Suprapubic skin (tissue), 4 donors: ENCODE results near the gene CLMP.

Experiments
- EP300 ChIP-seq: sonication (generic); formaldehyde crosslinking; IDR thresholded peaks from one replicate; pipeline ENCODE4 v1.6.1; 2017; ENCODE audit warnings: antibody characterized with exemption
- POLR2A ChIP-seq, 2 donors: fragments of 450-650 bp; IDR thresholded peaks; one replicate each; pipeline ENCODE4 v1.6.1; 2017; ENCODE audit warnings: antibody characterized with exemption in 2 of 2, mild to moderate bottlenecking in 2 of 2, moderate library complexity in 2 of 2
- POLR2AphosphoS5 ChIP-seq, 3 donors: sonication (generic); formaldehyde crosslinking; IDR thresholded peaks; one replicate each; pipeline ENCODE4 v1.6.1; 2017; ENCODE audit warnings: antibody characterized with exemption in 3 of 3
- TF ChIP-seq, protein P1 (sequence below), 2 donors: fragments of 200-600 bp in 1 of 2; fragments of 450-650 bp in 1 of 2; sonication (generic) in 1 of 2; IDR thresholded peaks; one replicate each; pipeline ENCODE4 v1.5.1; 2016 to 2019; ENCODE audit warnings: antibody characterized with exemption in 2 of 2, mild to moderate bottlenecking in 1 of 2, moderate library complexity in 1 of 2

DNA sequence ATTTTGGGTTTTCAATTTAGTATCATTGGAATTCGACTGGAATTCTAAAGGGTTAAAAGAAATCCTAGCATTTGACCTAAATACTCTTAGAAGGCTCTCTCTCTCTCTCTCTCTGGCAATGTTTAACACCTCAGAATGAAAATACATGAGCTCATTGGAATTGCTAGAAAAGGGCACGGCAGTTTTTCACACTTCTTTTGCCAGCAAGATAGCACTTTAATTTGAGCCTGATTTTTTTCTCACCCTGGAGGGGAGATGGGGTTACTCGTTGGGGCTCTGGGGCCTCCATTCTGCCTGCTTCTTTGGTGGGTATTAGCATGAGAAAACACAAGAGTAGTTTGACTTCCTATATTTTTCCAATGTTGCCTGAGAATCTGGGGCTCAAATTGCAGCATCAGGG lies 22.8 kb upstream of the CLMP start:
- TF ChIP-seq POLR2A (IDR thresholded peaks at IDR 0.05) (no peak), POLR2AphosphoS5 (IDR thresholded peaks at IDR 0.05) (no peak), EP300 (no peak)
- TF ChIP-seq, protein P1, sequence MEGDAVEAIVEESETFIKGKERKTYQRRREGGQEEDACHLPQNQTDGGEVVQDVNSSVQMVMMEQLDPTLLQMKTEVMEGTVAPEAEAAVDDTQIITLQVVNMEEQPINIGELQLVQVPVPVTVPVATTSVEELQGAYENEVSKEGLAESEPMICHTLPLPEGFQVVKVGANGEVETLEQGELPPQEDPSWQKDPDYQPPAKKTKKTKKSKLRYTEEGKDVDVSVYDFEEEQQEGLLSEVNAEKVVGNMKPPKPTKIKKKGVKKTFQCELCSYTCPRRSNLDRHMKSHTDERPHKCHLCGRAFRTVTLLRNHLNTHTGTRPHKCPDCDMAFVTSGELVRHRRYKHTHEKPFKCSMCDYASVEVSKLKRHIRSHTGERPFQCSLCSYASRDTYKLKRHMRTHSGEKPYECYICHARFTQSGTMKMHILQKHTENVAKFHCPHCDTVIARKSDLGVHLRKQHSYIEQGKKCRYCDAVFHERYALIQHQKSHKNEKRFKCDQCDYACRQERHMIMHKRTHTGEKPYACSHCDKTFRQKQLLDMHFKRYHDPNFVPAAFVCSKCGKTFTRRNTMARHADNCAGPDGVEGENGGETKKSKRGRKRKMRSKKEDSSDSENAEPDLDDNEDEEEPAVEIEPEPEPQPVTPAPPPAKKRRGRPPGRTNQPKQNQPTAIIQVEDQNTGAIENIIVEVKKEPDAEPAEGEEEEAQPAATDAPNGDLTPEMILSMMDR (IDR thresholded peaks at IDR 0.05), result no peak
